Liver (tissue), 9 donors: ENCODE data around the gene WFS1. TPM values are rescaled to one million over a fixed set of nuclear protein-coding genes. Genes with fewer than 3 reads are reported as not detected.

Source experiments
- DNase-seq: peaks from one replicate; pipeline ENCODE4 v3.0.0-alpha.2; 2017; ENCODE audit warnings: low spot score
- H3K27ac ChIP-seq, 2 donors: one replicate each; pipeline ENCODE4 v1.7.0; 2013; ENCODE audit warnings: inconsistent platforms in 2 of 2, low read length in 2 of 2, control low read depth in 1 of 2, low read depth in 1 of 2, mild to moderate bottlenecking in 1 of 2
- H3K27me3 ChIP-seq, 4 donors: one replicate each; pipeline versions ENCODE4 v1.6.1 to v1.7.0; 2013; ENCODE audit warnings: low read length in 3 of 4, inconsistent platforms in 1 of 4, mild to moderate bottlenecking in 1 of 4, moderate library complexity in 1 of 4; ENCODE audit not compliant: control insufficient read depth in 4 of 4, insufficient read depth in 4 of 4
- H3K36me3 ChIP-seq, 4 donors: one replicate each; pipeline versions ENCODE4 v1.6.1 to v1.7.0; 2013; ENCODE audit warnings: low read length in 3 of 4, mild to moderate bottlenecking in 3 of 4, low read depth in 1 of 4, moderate library complexity in 1 of 4; ENCODE audit not compliant: control insufficient read depth in 4 of 4, insufficient read depth in 3 of 4
- H3K4me1 ChIP-seq, 4 donors: one replicate each; pipeline versions ENCODE4 v1.6.1 to v1.7.0; 2013; ENCODE audit warnings: low read length in 3 of 4, mild to moderate bottlenecking in 3 of 4, moderate library complexity in 1 of 4; ENCODE audit not compliant: control insufficient read depth in 4 of 4, insufficient read depth in 4 of 4
- H3K4me3 ChIP-seq, 3 donors: one replicate each; pipeline versions ENCODE4 v1.6.1 to v1.7.0; 2013; ENCODE audit warnings: low read length in 3 of 3, control low read depth in 1 of 3, low read depth in 1 of 3, mild to moderate bottlenecking in 1 of 3
- H3K9ac ChIP-seq, 2 donors: one replicate each; pipeline ENCODE4 v1.7.0; 2013; ENCODE audit warnings: low read length in 2 of 2, mild to moderate bottlenecking in 2 of 2, moderate library complexity in 2 of 2, control low read depth in 1 of 2, low read depth in 1 of 2
- H3K9me3 ChIP-seq, 4 donors: one replicate each; pipeline versions ENCODE4 v1.6.1 to v1.7.0; 2013; ENCODE audit warnings: low read length in 3 of 4; ENCODE audit not compliant: control insufficient read depth in 4 of 4
- ATF3 ChIP-seq: IDR thresholded peaks from 2 replicates; pipeline ENCODE4 v1.6.1; 2016; ENCODE audit warnings: antibody characterized with exemption
- CTCF ChIP-seq: fragments of 150-350 bp; IDR thresholded peaks from 2 replicates; pipeline ENCODE4 v1.5.1; 2017; ENCODE audit warnings: improper control_type of control experiment, low read depth, low read length; ENCODE audit not compliant: missing input control
- EGR1 ChIP-seq, 2 donors: IDR thresholded peaks; 2 replicates each; pipeline ENCODE4 v1.6.1; 2016 to 2018; ENCODE audit warnings: antibody characterized with exemption in 2 of 2, low read depth in 2 of 2
- FOXA1 ChIP-seq: IDR thresholded peaks from 2 replicates; pipeline ENCODE4 v1.6.1; 2016; ENCODE audit warnings: antibody characterized with exemption
- FOXA2 ChIP-seq: IDR thresholded peaks from 2 replicates; pipeline ENCODE4 v1.6.1; 2016; ENCODE audit warnings: antibody characterized with exemption
- GABPA ChIP-seq, 2 donors: IDR thresholded peaks in 1 of 2; conservative IDR thresholded peaks in 1 of 2; 2 replicates each; pipeline ENCODE4 v1.6.1; 2016; ENCODE audit warnings: antibody characterized with exemption in 2 of 2, mild to moderate bottlenecking in 1 of 2, moderate library complexity in 1 of 2
- HNF4A ChIP-seq, 2 donors: conservative IDR thresholded peaks; 2 replicates each; pipeline ENCODE4 v1.6.1; 2016; ENCODE audit warnings: antibody characterized with exemption in 2 of 2, mild to moderate bottlenecking in 2 of 2
- HNF4G ChIP-seq: IDR thresholded peaks from 2 replicates; pipeline ENCODE4 v1.6.1; 2016; ENCODE audit warnings: antibody characterized with exemption
- JUND ChIP-seq, 2 donors: IDR thresholded peaks; 2 replicates each; pipeline ENCODE4 v1.6.1; 2016; ENCODE audit warnings: antibody characterized with exemption in 2 of 2
- NR2F2 ChIP-seq: IDR thresholded peaks from 2 replicates; pipeline ENCODE4 v1.6.1; 2016; ENCODE audit warnings: antibody characterized with exemption
- RAD21 ChIP-seq, 2 donors: IDR thresholded peaks; 2 replicates each; pipeline ENCODE4 v1.6.1; 2016; ENCODE audit warnings: antibody characterized with exemption in 2 of 2, mild to moderate bottlenecking in 2 of 2
- REST ChIP-seq: IDR thresholded peaks from 2 replicates; pipeline ENCODE4 v1.6.1; 2016; ENCODE audit warnings: antibody characterized with exemption, mild to moderate bottlenecking
- RXRA ChIP-seq, 2 donors: IDR thresholded peaks; 2 replicates each; pipeline ENCODE4 v1.6.1; 2017 to 2018; ENCODE audit warnings: antibody characterized with exemption in 2 of 2, mild to moderate bottlenecking in 1 of 2
- SP1 ChIP-seq: IDR thresholded peaks from 2 replicates; pipeline ENCODE4 v1.6.1; 2018; ENCODE audit warnings: antibody characterized with exemption, mild to moderate bottlenecking
- TAF1 ChIP-seq: conservative IDR thresholded peaks from 2 replicates; pipeline ENCODE4 v1.6.1; 2016; ENCODE audit warnings: antibody characterized with exemption, mild to moderate bottlenecking
- ZBTB33 ChIP-seq: IDR thresholded peaks from 2 replicates; pipeline ENCODE4 v1.6.1; 2016; ENCODE audit warnings: antibody characterized with exemption
- WGBS: extraction: QIAGEN DNeasy Blood & Tissue Kit; methylation state at CpG from one replicate; pipeline ENCODE4 v1.1.7; 2013; 5-methylcytosine and 5-hydroxymethylcytosine counted together
- polyA plus RNA-seq, 2 donors: library from polyadenylated mRNA; stranded (reverse) in 1 of 2; unstranded in 1 of 2; fragments of 200-250 nt in 1 of 2; fragments of >200 nt in 1 of 2; fragmentation: Nextera tagmentation in 1 of 2; extraction: Ambion mirVana in 1 of 2; gene quantifications; one replicate each; pipeline versions ENCODE4 v1.2.1 to v1.2.3, GENCODE V29; 2013 to 2015
- total RNA-seq, 2 donors: library from RNA; depleted of rRNA; stranded (reverse); fragments of >200 nt; gene quantifications; one replicate each; pipeline ENCODE4 v1.2.3, GENCODE V29; 2014
- donor health status: healthy.
- donor health status: healthy.
- donor health status: healthy.
- donor health status: healthy.
- donor health status: healthy.

The WFS1 gene
- total and polyA plus RNA-seq, 4 donors = 6.0 to 23.9 (median 13.0) TPM

GRCh38 chr4:6293661-6294060 lies 24.0 kb downstream of the WFS1 start:
- no peaks in the 10 kb centered on the region for H3K27me3 ChIP-seq
- H3K4me1 ChIP-seq = no peaks in the 10 kb centered on the region
- no peak for DNase-seq
- H3K9me3 ChIP-seq = no peaks in the 10 kb centered on the region
- WGBS = 92% methylated on average over 8 of the region's 8 CpGs
- H3K36me3 ChIP-seq = peaks cover 0 to 48% (median 2%) of the 10 kb centered on the region in 4 donors
- no peak for TF ChIP-seq ZBTB33
- no peak for TF ChIP-seq NR2F2
- TF ChIP-seq RAD21 (IDR thresholded peaks at IDR 0.05) = no peak
- no peak for TF ChIP-seq TAF1
- TF ChIP-seq FOXA2 = no peak
- no peak for TF ChIP-seq RXRA (IDR thresholded peaks at IDR 0.05)
- TF ChIP-seq REST = no peak
- no peak for TF ChIP-seq JUND (IDR thresholded peaks at IDR 0.05)
- TF ChIP-seq GABPA (IDR thresholded peaks at IDR 0.05 in 1 of 2, conservative IDR thresholded peaks at IDR 0.05 in 1 of 2) = no peak
- no peak for TF ChIP-seq HNF4G
- no peak for TF ChIP-seq ATF3
- no peak overlapping the region for H3K4me3 ChIP-seq
- H3K9ac ChIP-seq = no peak overlapping the region
- no peak overlapping the region for H3K27ac ChIP-seq

GRCh38 chr4:6294705-6295421 lies 25.2 kb downstream of the WFS1 start:
- peaks cover 0 to 43% (median 2%) of the 10 kb centered on the region in 4 donors for H3K36me3 ChIP-seq

More at GRCh38 chr4:6294705-6295421, 25.2 kb downstream of the WFS1 start:
- no peaks in the 10 kb centered on the region for H3K4me1 ChIP-seq
- H3K27me3 ChIP-seq = no peaks in the 10 kb centered on the region
- 97% methylated on average over 27 of the region's 27 CpGs for WGBS
- no peak overlapping the region for H3K4me3 ChIP-seq
- H3K9ac ChIP-seq = no peak overlapping the region
- DNase-seq = no peak
- H3K9me3 ChIP-seq = no peaks in the 10 kb centered on the region
- no peak overlapping the region for H3K27ac ChIP-seq
- TF ChIP-seq HNF4G (no peak), ATF3 (no peak), SP1 (no peak), CTCF (no peak), EGR1 (IDR thresholded peaks at IDR 0.05; ENCODE audit: low read depth in 2 of 2) (no peak), NR2F2 (no peak), FOXA2 (no peak), TAF1 (no peak), HNF4A (conservative IDR thresholded peaks at IDR 0.05) (no peak), RAD21 (IDR thresholded peaks at IDR 0.05) (no peak), JUND (IDR thresholded peaks at IDR 0.05) (no peak), ZBTB33 (no peak), FOXA1 (no peak), RXRA (IDR thresholded peaks at IDR 0.05) (no peak)
